SU-DHL-6 (cell line): ENCODE data around the gene TRAPPC10.

ENCODE experiments used
- CTCF ChIP-seq: fragments of 200-600 bp; sonication (generic); IDR thresholded peaks from one replicate; pipeline ENCODE4 v1.5.1; 2017; ENCODE audit warnings: antibody characterized with exemption, mild to moderate bottlenecking, low read length, moderate library complexity; ENCODE audit not compliant: insufficient read depth, poor library complexity, severe bottlenecking
- EZH2phosphoT487 ChIP-seq: fragments of 200-600 bp; sonication (generic), shearing (Covaris generic); conservative IDR thresholded peaks from 2 replicates; pipeline ENCODE4 v1.6.1; 2018; ENCODE audit warnings: mild to moderate bottlenecking, antibody characterized with exemption, low read length, moderate library complexity, mixed read lengths

- TF ChIP-seq EZH2phosphoT487 (no peak), CTCF (no peak)
Observed at GRCh38 chr21:43981151-43981870, 30.8 kb upstream of the TRAPPC10 start.
